Uterus (tissue), 2 donors: ENCODE data around the gene LETM1.

Experiments used
- CTCF ChIP-seq, 4 experiments: fragments of 200-600 bp in 2 of 4; fragments of 450-650 bp in 2 of 4; sonication (generic) in 2 of 4; IDR thresholded peaks; one replicate each; pipeline ENCODE4 v1.5.1; 2016 to 2019; ENCODE audit warnings: antibody characterized with exemption in 4 of 4, mild to moderate bottlenecking in 2 of 4, moderate library complexity in 1 of 4
- POLR2A ChIP-seq, 2 donors: fragments of 450-650 bp; IDR thresholded peaks; one replicate each; pipeline ENCODE4 v1.6.1; 2016; ENCODE audit warnings: antibody characterized with exemption in 2 of 2, mild to moderate bottlenecking in 1 of 2, moderate library complexity in 1 of 2

GRCh38 chr4:1882850-1883271 is 26.9 kb upstream of the LETM1 start:
- TF ChIP-seq CTCF (IDR thresholded peaks at IDR 0.05) (no peak), POLR2A (IDR thresholded peaks at IDR 0.05) (no peak)
